Measurements from ENCODE around the gene LGI4.

The LGI4 gene

GRCh38 chr19:35099897-35100275, 35.0 kb downstream of the LGI4 start:
- H3K36me3 ChIP-seq: no peaks in the 10 kb centered on the region
- no peak for TF ChIP-seq Cebpa-rat (IDR thresholded peaks at IDR 0.05)

GRCh38 chr19:35099155-35099896, 35.5 kb downstream of the LGI4 start:
- no peak overlapping the region for H3K4me3 ChIP-seq
- no peaks in the 10 kb centered on the region for H3K36me3 ChIP-seq
- no peak overlapping the region for H3K27ac ChIP-seq
- H3K9ac ChIP-seq: no peak overlapping the region
- no peaks in the 10 kb centered on the region for H4K20me1 ChIP-seq
- TF ChIP-seq Cebpa-rat (IDR thresholded peaks at IDR 0.05): no peak
- peak overlapping the region; percentile 52 for H3K4me2 ChIP-seq
- H3K4me1 ChIP-seq: peaks cover 36% of the 10 kb centered on the region
- H3K27me3 ChIP-seq: no peaks in the 10 kb centered on the region
- no peaks in the 10 kb centered on the region for H3K9me3 ChIP-seq

More at GRCh38 chr19:35099897-35100275, 35.0 kb downstream of the LGI4 start:
- no peaks in the 10 kb centered on the region for H4K20me1 ChIP-seq
- H3K27ac ChIP-seq: no peak overlapping the region
- no peak overlapping the region for H3K9ac ChIP-seq
- H3K4me2 ChIP-seq: peak overlapping the region; percentile 52
- no peak overlapping the region for H3K4me3 ChIP-seq
- H3K9me3 ChIP-seq: no peaks in the 10 kb centered on the region
- peaks cover 33% of the 10 kb centered on the region for H3K4me1 ChIP-seq
- no peaks in the 10 kb centered on the region for H3K27me3 ChIP-seq

- no peak for TF ChIP-seq Cebpa-rat (IDR thresholded peaks at IDR 0.05)
- H3K4me1 ChIP-seq: peaks cover 31% of the 10 kb centered on the region
- no peaks in the 10 kb centered on the region for H3K27me3 ChIP-seq
- no peak overlapping the region for H3K4me3 ChIP-seq
- H3K9ac ChIP-seq: no peak overlapping the region
- no peaks in the 10 kb centered on the region for H4K20me1 ChIP-seq
- no peak overlapping the region for H3K27ac ChIP-seq
- peak overlapping the region; percentile 52 for H3K4me2 ChIP-seq
- H3K36me3 ChIP-seq: no peaks in the 10 kb centered on the region
- no peaks in the 10 kb centered on the region for H3K9me3 ChIP-seq
Observed at GRCh38 chr19:35098413-35099049, 36.3 kb downstream of the LGI4 start.

DNA sequence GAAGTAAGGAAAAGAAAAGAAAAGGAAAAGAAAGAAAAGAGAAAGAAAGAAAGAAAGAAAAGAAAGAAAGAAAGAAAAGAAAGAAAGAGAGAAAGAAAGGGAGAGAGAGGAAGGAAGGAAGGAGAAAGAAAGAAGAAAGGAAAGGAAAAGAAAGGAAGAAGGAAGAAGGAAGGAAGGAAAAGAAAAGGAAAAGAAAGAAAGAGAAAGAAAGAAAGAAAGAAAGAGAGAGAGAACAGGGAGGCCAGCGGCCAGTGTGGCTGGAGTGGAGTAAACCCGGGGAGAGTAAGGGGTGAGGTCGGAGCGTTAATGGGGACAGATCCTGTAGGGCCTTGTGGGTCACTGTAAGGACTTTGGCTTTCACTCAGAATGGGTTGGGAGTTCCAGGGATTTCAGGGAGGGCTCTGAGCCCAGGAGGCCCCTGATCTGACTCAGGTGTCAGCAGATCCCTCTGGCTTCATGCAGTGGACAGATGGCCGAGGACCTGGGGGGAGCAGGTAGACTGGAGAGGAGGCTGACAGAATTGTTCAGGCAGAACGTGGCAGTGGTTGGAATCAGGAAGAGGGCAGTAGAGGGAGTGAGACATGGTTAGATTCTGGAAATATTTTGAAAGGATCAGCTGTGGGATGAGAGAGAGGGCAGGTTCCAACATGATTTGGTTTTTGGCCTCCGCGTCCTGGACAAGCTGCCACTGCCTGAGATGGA, 39.0 kb downstream of the LGI4 start:
- Histone ChIP-seq H3K9me3 (no peaks in the 10 kb centered on the region), H3K4me2 (no peak overlapping the region; the same call in 1 of the 2 replicates)
- no peak for TF ChIP-seq Cebpa-rat (IDR thresholded peaks at IDR 0.05)

DNA sequence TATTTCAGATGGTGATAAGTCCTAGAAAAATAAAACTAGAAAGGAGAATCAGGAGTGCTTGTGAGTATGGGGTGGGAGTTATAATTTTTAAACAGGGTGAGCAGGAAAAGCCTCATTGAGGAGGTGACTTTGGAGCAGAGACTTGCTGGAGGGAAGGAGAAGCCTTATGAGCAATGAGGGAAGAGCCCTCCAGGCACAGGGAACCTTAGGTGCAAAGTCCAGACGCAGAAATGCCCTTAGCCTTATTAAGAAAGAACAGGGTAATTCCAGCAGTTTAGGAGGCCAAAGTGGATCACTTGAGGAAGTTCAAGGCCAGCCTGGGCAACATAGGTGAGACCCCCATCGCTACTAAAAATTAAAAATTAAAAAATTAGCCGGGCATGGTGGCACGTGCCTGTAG, 40.2 kb downstream of the LGI4 start:
- Histone ChIP-seq H3K27ac (no peak overlapping the region), H3K27me3 (no peaks in the 10 kb centered on the region), H3K4me2 (no peak overlapping the region), H4K20me1 (no peaks in the 10 kb centered on the region), H3K36me3 (no peaks in the 10 kb centered on the region), H3K9ac (no peak overlapping the region), H3K4me1 (peaks cover 47% of the 10 kb centered on the region), H3K4me3 (no peak overlapping the region), H3K9me3 (no peaks in the 10 kb centered on the region)
- no peak for TF ChIP-seq Cebpa-rat (IDR thresholded peaks at IDR 0.05)

More for the DNA sequence above, 39.0 kb downstream of the LGI4 start:
- no peak overlapping the region for H3K4me3 ChIP-seq
- no peaks in the 10 kb centered on the region for H4K20me1 ChIP-seq
- no peaks in the 10 kb centered on the region for H3K36me3 ChIP-seq
- H3K9ac ChIP-seq: no peak overlapping the region
- H3K27me3 ChIP-seq: no peaks in the 10 kb centered on the region
- peaks cover 39% of the 10 kb centered on the region for H3K4me1 ChIP-seq
- H3K27ac ChIP-seq: no peak overlapping the region

- no peak for TF ChIP-seq Cebpa-rat (IDR thresholded peaks at IDR 0.05)
- H3K9me3 ChIP-seq: no peaks in the 10 kb centered on the region
- H4K20me1 ChIP-seq: no peaks in the 10 kb centered on the region
- H3K27ac ChIP-seq: no peak overlapping the region
- H3K4me3 ChIP-seq: no peak overlapping the region
- no peaks in the 10 kb centered on the region for H3K36me3 ChIP-seq
- no peak overlapping the region for H3K9ac ChIP-seq
- H3K4me2 ChIP-seq: no peak overlapping the region
- H3K27me3 ChIP-seq: no peaks in the 10 kb centered on the region
- peaks cover 45% of the 10 kb centered on the region for H3K4me1 ChIP-seq
Observed at GRCh38 chr19:35093941-35094647, 40.8 kb downstream of the LGI4 start.

GRCh38 chr19:35093430-35093829, 41.4 kb downstream of the LGI4 start:
- Histone ChIP-seq H3K9ac (no peak overlapping the region), H4K20me1 (no peaks in the 10 kb centered on the region), H3K27me3 (no peaks in the 10 kb centered on the region), H3K4me1 (peaks cover 45% of the 10 kb centered on the region), H3K4me2 (no peak overlapping the region), H3K4me3 (no peak overlapping the region), H3K27ac (no peak overlapping the region), H3K36me3 (no peaks in the 10 kb centered on the region), H3K9me3 (no peaks in the 10 kb centered on the region)
- TF ChIP-seq Cebpa-rat (IDR thresholded peaks at IDR 0.05): no peak

DNA sequence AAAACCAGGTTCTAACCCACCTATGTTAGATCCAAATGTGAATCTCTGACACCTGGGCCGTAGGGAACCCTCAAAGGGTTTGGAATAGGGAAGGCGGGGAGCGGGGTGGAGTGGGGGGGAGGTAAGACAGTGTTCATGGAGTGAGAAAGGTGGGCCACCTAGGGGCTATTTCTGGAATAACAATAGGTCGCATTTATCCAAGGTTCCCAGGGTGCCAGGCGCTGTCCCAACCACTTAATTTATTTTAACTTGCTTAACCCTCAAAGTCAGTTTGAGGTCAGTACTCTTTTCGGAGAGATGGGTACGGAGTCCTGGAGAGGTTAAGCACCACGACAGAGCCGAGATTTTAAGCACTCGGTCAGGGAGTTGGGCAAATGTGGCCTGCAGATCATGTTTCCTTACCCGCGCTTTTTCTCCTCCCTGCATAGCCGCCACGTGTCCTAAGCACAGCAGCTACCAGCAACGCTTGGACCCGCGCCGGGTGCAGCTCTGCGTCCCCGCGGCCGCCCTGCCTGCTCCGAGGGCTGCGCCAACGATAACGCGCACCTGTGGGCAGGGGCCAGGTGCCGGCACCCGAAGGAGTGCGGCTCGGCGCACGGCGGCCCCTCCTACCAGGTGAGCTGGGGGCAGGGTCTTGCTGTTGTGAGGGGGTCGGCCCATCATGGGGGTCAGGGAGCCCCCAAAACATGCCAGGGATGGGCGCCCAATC, 44.2 kb downstream of the LGI4 start:
- H3K9ac ChIP-seq: peak overlapping the region; percentile 45; the same call in 1 of the 2 replicates
- no peak for TF ChIP-seq Cebpa-rat (IDR thresholded peaks at IDR 0.05)
- 0 out of 2 replicates have a peak overlapping the region, but pooled peaks have one; percentile 18 for H3K27ac ChIP-seq
- 0 out of 2 replicates have a peak overlapping the region, but pooled peaks have one; percentile 25 for H3K4me3 ChIP-seq
- no peaks in the 10 kb centered on the region for H3K27me3 ChIP-seq
- H4K20me1 ChIP-seq: no peaks in the 10 kb centered on the region
- no peaks in the 10 kb centered on the region for H3K9me3 ChIP-seq
- H3K4me2 ChIP-seq: peak overlapping the region; percentile 78
- H3K36me3 ChIP-seq: no peaks in the 10 kb centered on the region
- peaks cover 65% of the 10 kb centered on the region for H3K4me1 ChIP-seq

GRCh38 chr19:35090160-35090505, 44.7 kb downstream of the LGI4 start:
- Histone ChIP-seq H3K4me3 (no peak overlapping the region), H3K27me3 (no peaks in the 10 kb centered on the region), H3K4me1 (peaks cover 68% of the 10 kb centered on the region), H3K36me3 (no peaks in the 10 kb centered on the region), H3K27ac (no peak overlapping the region), H3K4me2 (peak overlapping the region; percentile 78), H4K20me1 (no peaks in the 10 kb centered on the region), H3K9ac (no peak overlapping the region), H3K9me3 (no peaks in the 10 kb centered on the region)
- TF ChIP-seq Cebpa-rat (IDR thresholded peaks at IDR 0.05): no peak
